ENCODE results near the gene LMTK2. TPM values are rescaled to one million over a fixed set of nuclear protein-coding genes. Genes with fewer than 3 reads are reported as not detected.
A peak's percentile ranks its signal among the peaks of the same experiment; 100 is the strongest.

The LMTK2 gene
- total RNA-seq, 5 donors from 2014 or later (not counting 1 experiment from before 2014, with no cell fraction given), result 15.4 to 26.8 (median 23.4) TPM

GRCh38 chr7:98251601-98252424 is 145.2 kb downstream of the LMTK2 start, which contains the start of gene TECPR1:
Gene TECPR1 (minus strand): TSS chr7:98252232. CDS start chr7:98246146, 6,086 bp downstream.
- peak within 1 kb of the TSS; percentile 87 to 96 (median 94) for H3K4me3 Mint-ChIP-seq
- H3K4me1 Mint-ChIP-seq, result peaks cover 65 to 73% (median 68%) of the 10 kb centered on the region in 3 donors
- peak within 1 kb of the TSS; percentile 94 to 98 for H3K27ac Mint-ChIP-seq
- Histone ChIP-seq H3K27me3 (replicated peaks in 1 of 2; ENCODE audit: control insufficient read depth in 2 of 2, extremely low read depth in 1 of 2, insufficient read depth in 2 of 2, low read length in 1 of 2) (no peaks in the 10 kb centered on the region), H3K9me3 (no peaks in the 10 kb centered on the region), H3K36me3 (ENCODE audit: control insufficient read depth in 2 of 2, extremely low read depth in 1 of 2, insufficient read depth in 1 of 2, low read length in 1 of 2) (peaks cover 2 to 12% of the 10 kb centered on the region in 2 donors), H3K4me1 (ENCODE audit: control insufficient read depth in 1 of 2, extremely low read depth in 1 of 2, insufficient read depth in 2 of 2, low read length in 2 of 2) (peaks cover 25 to 66% of the 10 kb centered on the region in 2 experiments), H3K27ac (ENCODE audit: low read length) (peak within 1 kb of the TSS; percentile 86), H3K4me3 (ENCODE audit: control insufficient read depth in 1 of 2, extremely low read depth in 1 of 2, low read length in 1 of 2) (peak within 1 kb of the TSS; percentile 66 to 91)
- POLR2A ChIA-PET, result interaction anchor here (0.6 kb wide), 2 partner anchors 9 to 16 kb away, joined by 3 to 4 read pairs; no protein-coding TSS in a partner anchor
- peaks cover 22% of the 10 kb centered on the region for H3K36me3 Mint-ChIP-seq
- ATAC-seq (replicated peaks in 1 of 4) (peak; percentile 81 to 84 (median 82)), DNase-seq (peak; percentile 67 to 91 (median 79))
- WGBS (ENCODE audit: insufficient coverage), result under 1% methylated on average over 57 of the region's 69 CpGs
- no peaks in the 10 kb centered on the region for H3K27me3 Mint-ChIP-seq
- CTCF ChIA-PET, result interaction anchor here in 1 of 2 donors (0.7 kb wide), 1 partner anchor 29 kb away, joined by 3 read pairs; no protein-coding TSS in a partner anchor
- no peaks in the 10 kb centered on the region for H3K9me3 Mint-ChIP-seq

- Mint-ChIP-seq H3K36me3 (peaks cover 26% of the 10 kb centered on the region), H3K4me3 (peak overlapping the region; percentile 87 to 96 (median 94)), H3K27ac (peak overlapping the region; percentile 94 to 98), H3K4me1 (peaks cover 60 to 68% (median 64%) of the 10 kb centered on the region in 3 donors), H3K27me3 (no peaks in the 10 kb centered on the region), H3K9me3 (no peaks in the 10 kb centered on the region)
- Histone ChIP-seq H3K27me3 (replicated peaks in 1 of 2; ENCODE audit: control insufficient read depth in 2 of 2, extremely low read depth in 1 of 2, insufficient read depth in 2 of 2, low read length in 1 of 2) (no peaks in the 10 kb centered on the region), H3K36me3 (ENCODE audit: control insufficient read depth in 2 of 2, extremely low read depth in 1 of 2, insufficient read depth in 1 of 2, low read length in 1 of 2) (peaks cover 5 to 11% of the 10 kb centered on the region in 2 donors), H3K27ac (ENCODE audit: low read length) (peak overlapping the region; percentile 64), H3K9me3 (no peaks in the 10 kb centered on the region), H3K4me3 (ENCODE audit: control insufficient read depth in 1 of 2, extremely low read depth in 1 of 2, low read length in 1 of 2) (peak overlapping the region; percentile 66 to 91), H3K4me1 (ENCODE audit: control insufficient read depth in 1 of 2, extremely low read depth in 1 of 2, insufficient read depth in 2 of 2, low read length in 2 of 2) (peaks cover 25 to 61% of the 10 kb centered on the region in 2 experiments)
- no peak for DNase-seq
- POLR2A ChIA-PET, result interaction anchor here (0.6 kb wide), 2 partner anchors 17 to 621 kb away, joined by 3 read pairs; no protein-coding TSS in a partner anchor
- ATAC-seq (replicated peaks in 1 of 4), result peak; percentile 17 to 26 (median 22)
- 33% methylated on average over 24 of the region's 32 CpGs for WGBS (ENCODE audit: insufficient coverage)
- CTCF ChIA-PET, result interaction anchor here (0.6 to 1.1 kb wide), 2 partner anchors 28 to 84 kb away, joined by 3 read pairs; no protein-coding TSS in a partner anchor
Observed at GRCh38 chr7:98252425-98253054, 145.9 kb downstream of the LMTK2 start.

GRCh38 chr7:98254516-98254915 is 147.9 kb downstream of the LMTK2 start:
- peaks cover 8 to 11% of the 10 kb centered on the region in 2 donors for H3K36me3 ChIP-seq (ENCODE audit: control insufficient read depth in 2 of 2, extremely low read depth in 1 of 2, insufficient read depth in 1 of 2, low read length in 1 of 2)
- peak overlapping the region in 1 of 3 donors; percentile 15 for H3K4me3 Mint-ChIP-seq
- H3K27me3 Mint-ChIP-seq, result no peaks in the 10 kb centered on the region
- H3K27ac Mint-ChIP-seq, result peak overlapping the region in 1 of 2 donors; percentile 48
- no CpG with 5 or more reads among the region's 4 CpGs for WGBS (ENCODE audit: insufficient coverage)
- H3K9me3 ChIP-seq, result no peaks in the 10 kb centered on the region
- ATAC-seq (replicated peaks in 1 of 4) (no peak), DNase-seq (no peak)
- POLR2A ChIA-PET, result no interaction called here
- peaks cover 16 to 41% of the 10 kb centered on the region in 2 experiments for H3K4me1 ChIP-seq (ENCODE audit: control insufficient read depth in 1 of 2, extremely low read depth in 1 of 2, insufficient read depth in 2 of 2, low read length in 2 of 2)
- CTCF ChIA-PET, result interaction anchor here (0.7 kb wide), 2 partner anchors 9 to 826 kb away, joined by 3 to 8 read pairs; no protein-coding TSS in a partner anchor
- no peaks in the 10 kb centered on the region for H3K9me3 Mint-ChIP-seq
- H3K27me3 ChIP-seq (replicated peaks in 1 of 2; ENCODE audit: control insufficient read depth in 2 of 2, extremely low read depth in 1 of 2, insufficient read depth in 2 of 2, low read length in 1 of 2), result no peaks in the 10 kb centered on the region
- H3K4me3 ChIP-seq (ENCODE audit: control insufficient read depth in 1 of 2, extremely low read depth in 1 of 2, low read length in 1 of 2), result no peak overlapping the region
- no peak overlapping the region for H3K27ac ChIP-seq (ENCODE audit: low read length)
- peaks cover 46 to 51% (median 46%) of the 10 kb centered on the region in 3 donors for H3K4me1 Mint-ChIP-seq
- H3K36me3 Mint-ChIP-seq, result peaks cover 26% of the 10 kb centered on the region

DNA sequence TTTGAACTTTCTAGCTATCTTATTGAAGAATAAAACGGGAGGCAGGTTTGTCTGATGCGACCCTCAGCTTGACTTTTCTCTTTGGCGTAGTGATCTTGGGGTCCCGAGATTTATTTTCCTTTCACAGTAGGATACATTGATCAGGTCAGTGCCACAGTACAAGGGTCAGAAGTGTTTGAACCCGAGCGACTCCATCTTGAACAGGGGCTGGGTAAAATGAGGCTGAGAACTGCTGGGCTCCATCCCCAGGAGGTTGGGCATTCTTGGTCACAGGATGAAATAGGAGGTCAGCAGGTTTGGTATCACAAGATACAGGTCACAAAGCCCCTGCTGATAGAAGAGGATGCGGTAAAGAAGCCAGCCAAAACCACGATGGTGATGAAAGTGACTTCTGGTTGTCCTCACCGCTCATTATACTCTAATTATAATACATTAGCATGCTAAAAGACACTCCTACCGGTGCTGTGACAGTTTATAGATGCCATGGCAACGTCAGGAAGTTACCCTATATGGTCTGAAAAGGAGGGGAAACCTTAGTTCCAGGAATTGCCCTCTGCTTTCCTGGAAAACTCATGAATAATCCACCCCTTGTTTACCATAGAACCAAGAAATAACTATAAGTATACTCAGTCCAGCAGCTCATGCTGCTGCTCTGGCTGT is 148.4 kb downstream of the LMTK2 start:
- H3K4me1 Mint-ChIP-seq, result peaks cover 40 to 46% (median 41%) of the 10 kb centered on the region in 3 donors
- ChIA-PET CTCF (no interaction called here), POLR2A (no interaction called here)
- ATAC-seq (replicated peaks in 1 of 4) (no peak), DNase-seq (peak in 3 of 35 experiments; percentile 3 to 29 (median 19))
- no peak overlapping the region for H3K4me3 Mint-ChIP-seq
- WGBS (ENCODE audit: insufficient coverage), result no CpG with 5 or more reads among the region's 11 CpGs
- Histone ChIP-seq H3K27me3 (replicated peaks in 1 of 2; ENCODE audit: control insufficient read depth in 2 of 2, extremely low read depth in 1 of 2, insufficient read depth in 2 of 2, low read length in 1 of 2) (no peaks in the 10 kb centered on the region), H3K4me3 (ENCODE audit: control insufficient read depth in 1 of 2, extremely low read depth in 1 of 2, low read length in 1 of 2) (no peak overlapping the region), H3K36me3 (ENCODE audit: control insufficient read depth in 2 of 2, extremely low read depth in 1 of 2, insufficient read depth in 1 of 2, low read length in 1 of 2) (peaks cover 8 to 11% of the 10 kb centered on the region in 2 donors), H3K27ac (ENCODE audit: low read length) (no peak overlapping the region), H3K9me3 (no peaks in the 10 kb centered on the region), H3K4me1 (ENCODE audit: control insufficient read depth in 1 of 2, extremely low read depth in 1 of 2, insufficient read depth in 2 of 2, low read length in 2 of 2) (peaks cover 12 to 35% of the 10 kb centered on the region in 2 experiments)
- peaks cover 23% of the 10 kb centered on the region for H3K36me3 Mint-ChIP-seq
- H3K9me3 Mint-ChIP-seq, result no peaks in the 10 kb centered on the region
- H3K27me3 Mint-ChIP-seq, result no peaks in the 10 kb centered on the region
- peak overlapping the region; percentile 11 to 48 for H3K27ac Mint-ChIP-seq

- ChIA-PET POLR2A (no interaction called here), CTCF (no interaction called here)
- peaks cover 8 to 14% of the 10 kb centered on the region in 2 donors for H3K36me3 ChIP-seq (ENCODE audit: control insufficient read depth in 2 of 2, extremely low read depth in 1 of 2, insufficient read depth in 1 of 2, low read length in 1 of 2)
- peaks cover 27 to 34% (median 30%) of the 10 kb centered on the region in 3 donors for H3K4me1 Mint-ChIP-seq
- no CpG with 5 or more reads among the region's 7 CpGs for WGBS (ENCODE audit: insufficient coverage)
- no peaks in the 10 kb centered on the region for H3K9me3 ChIP-seq
- peaks cover 7 to 22% of the 10 kb centered on the region in 2 experiments for H3K4me1 ChIP-seq (ENCODE audit: control insufficient read depth in 1 of 2, extremely low read depth in 1 of 2, insufficient read depth in 2 of 2, low read length in 2 of 2)
- DNase-seq (no peak), ATAC-seq (replicated peaks in 1 of 4) (no peak)
- no peak overlapping the region for H3K27ac Mint-ChIP-seq
- no peak overlapping the region for H3K27ac ChIP-seq (ENCODE audit: low read length)
- no peak overlapping the region for H3K4me3 ChIP-seq (ENCODE audit: control insufficient read depth in 1 of 2, extremely low read depth in 1 of 2, low read length in 1 of 2)
- no peak overlapping the region for H3K4me3 Mint-ChIP-seq
- peaks cover 32% of the 10 kb centered on the region for H3K36me3 Mint-ChIP-seq
- no peaks in the 10 kb centered on the region for H3K27me3 Mint-ChIP-seq
- H3K9me3 Mint-ChIP-seq, result no peaks in the 10 kb centered on the region
- no peaks in the 10 kb centered on the region for H3K27me3 ChIP-seq (replicated peaks in 1 of 2; ENCODE audit: control insufficient read depth in 2 of 2, extremely low read depth in 1 of 2, insufficient read depth in 2 of 2, low read length in 1 of 2)
Observed at GRCh38 chr7:98256431-98256830, 149.8 kb downstream of the LMTK2 start.

- CTCF ChIA-PET, result no interaction called here
- peaks cover 19 to 27% (median 24%) of the 10 kb centered on the region in 3 donors for H3K4me1 Mint-ChIP-seq
- Histone ChIP-seq H3K4me3 (ENCODE audit: control insufficient read depth in 1 of 2, extremely low read depth in 1 of 2, low read length in 1 of 2) (no peak overlapping the region), H3K9me3 (no peaks in the 10 kb centered on the region), H3K27me3 (replicated peaks in 1 of 2; ENCODE audit: control insufficient read depth in 2 of 2, extremely low read depth in 1 of 2, insufficient read depth in 2 of 2, low read length in 1 of 2) (no peaks in the 10 kb centered on the region), H3K36me3 (ENCODE audit: control insufficient read depth in 2 of 2, extremely low read depth in 1 of 2, insufficient read depth in 1 of 2, low read length in 1 of 2) (peaks cover 8 to 19% of the 10 kb centered on the region in 2 donors), H3K27ac (ENCODE audit: low read length) (no peak overlapping the region), H3K4me1 (ENCODE audit: control insufficient read depth in 1 of 2, extremely low read depth in 1 of 2, insufficient read depth in 2 of 2, low read length in 2 of 2) (peaks cover 5 to 15% of the 10 kb centered on the region in 2 experiments)
- H3K4me3 Mint-ChIP-seq, result no peak overlapping the region
- no peak overlapping the region for H3K27ac Mint-ChIP-seq
- no peaks in the 10 kb centered on the region for H3K27me3 Mint-ChIP-seq
- peaks cover 38% of the 10 kb centered on the region for H3K36me3 Mint-ChIP-seq
- WGBS (ENCODE audit: insufficient coverage), result 100% methylated on average over 5 of the region's 6 CpGs
- ATAC-seq (replicated peaks in 1 of 4) (no peak), DNase-seq (no peak)
- POLR2A ChIA-PET, result no interaction called here
- no peaks in the 10 kb centered on the region for H3K9me3 Mint-ChIP-seq
Observed at GRCh38 chr7:98257701-98258100, 151.0 kb downstream of the LMTK2 start.

Data from T-cell (primary cell).